Urinary bladder (tissue), 4 donors: ENCODE measurements around the gene PA2G4. TPM values are rescaled to one million over a fixed set of nuclear protein-coding genes. Genes with fewer than 3 reads are reported as not detected.
A peak's percentile ranks its signal among the peaks of the same experiment; 100 is the strongest.
"Not testable (repeated sequence)": the region's sequence is repeated elsewhere in the genome, so short reads cannot be mapped to it uniquely, and the experiment has no call there.

Experiments used
- DNase-seq: peaks from one replicate; pipeline ENCODE4 v3.0.0-alpha.2; 2015; ENCODE audit errors: extremely low spot score
- H3K27ac ChIP-seq: one replicate; pipeline ENCODE4 v1.5.1; 2013; ENCODE audit warnings: low read depth, mild to moderate bottlenecking, moderate library complexity
- H3K36me3 ChIP-seq: one replicate; pipeline ENCODE4 v1.6.1; 2013; ENCODE audit warnings: mild to moderate bottlenecking, moderate library complexity; ENCODE audit not compliant: insufficient read depth
- H3K4me1 ChIP-seq: one replicate; pipeline ENCODE4 v1.6.1; 2013; ENCODE audit warnings: mild to moderate bottlenecking, moderate library complexity; ENCODE audit not compliant: insufficient read depth
- H3K4me3 ChIP-seq: one replicate; pipeline ENCODE4 v1.5.1; 2013; ENCODE audit warnings: low read depth, low read length
- WGBS: extraction: QIAGEN DNeasy Blood & Tissue Kit; methylation state at CpG from one replicate; pipeline ENCODE4 v1.1.7; 2013; 5-methylcytosine and 5-hydroxymethylcytosine counted together
- polyA plus RNA-seq: library from polyadenylated mRNA; stranded (reverse); fragments of 200-250 nt; gene quantifications from one replicate; pipeline ENCODE4 v1.2.3, GENCODE V29; 2013
- total RNA-seq: library from RNA; depleted of rRNA; stranded (reverse); fragments of >200 nt; gene quantifications from one replicate; pipeline ENCODE4 v1.2.3, GENCODE V29; 2014
- donor health status: healthy with polysubstance abuse.
- donor health status: healthy.

PA2G4 gene
- total and polyA plus RNA-seq, 2 donors = 64.6 to 121 TPM

GRCh38 chr12:56105609-56105902 is 1.2 kb downstream of the PA2G4 start:
- no peak for DNase-seq
- no peak overlapping the region for H3K27ac ChIP-seq
- WGBS = 27% methylated on average over 2 of the region's 2 CpGs

GRCh38 chr12:56107242-56107641 is 2.9 kb downstream of the PA2G4 start:
- DNase-seq = no peak
- 92% methylated on average over 3 of the region's 3 CpGs for WGBS
- no peak overlapping the region for H3K27ac ChIP-seq
- H3K4me1 ChIP-seq = no peaks in the 10 kb centered on the region
- H3K36me3 ChIP-seq = peaks cover 13% of the 10 kb centered on the region
- no peak overlapping the region for H3K4me3 ChIP-seq

More at GRCh38 chr12:56105609-56105902, 1.2 kb downstream of the PA2G4 start:
- H3K4me1 ChIP-seq = no peaks in the 10 kb centered on the region
- peak overlapping the region; percentile 72 for H3K4me3 ChIP-seq
- peaks cover 9% of the 10 kb centered on the region for H3K36me3 ChIP-seq

GRCh38 chr12:56110571-56110970 is 6.2 kb downstream of the PA2G4 start:
- H3K36me3 ChIP-seq = peaks cover 16% of the 10 kb centered on the region
- H3K4me1 ChIP-seq = no peaks in the 10 kb centered on the region
- no peak overlapping the region for H3K4me3 ChIP-seq
- H3K27ac ChIP-seq = no peak overlapping the region
- no peak for DNase-seq
- 89% methylated on average over 5 of the region's 5 CpGs for WGBS

GRCh38 chr12:56114084-56114483 is 9.7 kb downstream of the PA2G4 start:
- Histone ChIP-seq H3K36me3 (peaks cover 13% of the 10 kb centered on the region), H3K4me1 (no peaks in the 10 kb centered on the region), H3K4me3 (no peak overlapping the region), H3K27ac (no peak overlapping the region)
- WGBS = 90% methylated on average over 1 of the region's 1 CpG
- DNase-seq = no peak

- H3K4me3 ChIP-seq = peak overlapping the region; percentile 44
- no peaks in the 10 kb centered on the region for H3K4me1 ChIP-seq
- peaks cover 8% of the 10 kb centered on the region for H3K36me3 ChIP-seq
- H3K27ac ChIP-seq = no peak overlapping the region
- DNase-seq = no peak
- WGBS = 33% methylated on average over 10 of the region's 10 CpGs
These were observed 11.0 kb downstream of the PA2G4 start for GRCh38 chr12:56115329-56115728.

GRCh38 chr12:56116267-56117081 is 12.1 kb downstream of the PA2G4 start, which contains the start of gene RPL41:
Gene RPL41, plus strand, starts transcription at chr12:56116633.
- Histone ChIP-seq H3K27ac (peak within 1 kb of the TSS; percentile 98), H3K4me3 (peak within 1 kb of the TSS; percentile 44), H3K36me3 (peaks cover 4% of the 10 kb centered on the region), H3K4me1 (no peaks in the 10 kb centered on the region)
- WGBS = under 1% methylated on average over 34 of the region's 34 CpGs
- peak; percentile 96 for DNase-seq

GRCh38 chr12:56117082-56117706 is 12.8 kb downstream of the PA2G4 start:
- H3K4me1 ChIP-seq, DNase-seq, H3K36me3 ChIP-seq: not testable (repeated sequence)
- peak overlapping the region; percentile 44 for H3K4me3 ChIP-seq
- peak overlapping the region; percentile 98 for H3K27ac ChIP-seq
- WGBS = under 1% methylated on average over 12 of the region's 16 CpGs

- under 1% methylated on average over 61 of the region's 61 CpGs for WGBS
- peak; percentile 96 for DNase-seq
- H3K36me3 ChIP-seq = peaks cover 3% of the 10 kb centered on the region
- no peaks in the 10 kb centered on the region for H3K4me1 ChIP-seq
- H3K4me3 ChIP-seq = peak within 1 kb of the TSS; percentile 44
- H3K27ac ChIP-seq = peak within 1 kb of the TSS; percentile 98
These were observed 13.7 kb downstream of the PA2G4 start, which contains the start of gene ZC3H10 for GRCh38 chr12:56117778-56118687. Gene ZC3H10, plus strand, starts transcription at chr12:56118266. Its CDS starts 2,297 bp downstream, at chr12:56120563.

- 9% methylated on average over 13 of the region's 13 CpGs for WGBS
- peak overlapping the region; percentile 42 for H3K4me3 ChIP-seq
- H3K4me1 ChIP-seq = no peaks in the 10 kb centered on the region
- no peak for DNase-seq
- no peaks in the 10 kb centered on the region for H3K36me3 ChIP-seq
- peak overlapping the region; percentile 66 for H3K27ac ChIP-seq
These were observed 14.5 kb downstream of the PA2G4 start for GRCh38 chr12:56118688-56119357.

GRCh38 chr12:56119361-56119796 is 15.0 kb downstream of the PA2G4 start:
- under 1% methylated on average over 2 of the region's 2 CpGs for WGBS
- no peaks in the 10 kb centered on the region for H3K36me3 ChIP-seq
- no peaks in the 10 kb centered on the region for H3K4me1 ChIP-seq
- H3K27ac ChIP-seq = no peak overlapping the region
- no peak overlapping the region for H3K4me3 ChIP-seq
- peak; percentile 82 for DNase-seq

GRCh38 chr12:56120158-56120846 is 15.9 kb downstream of the PA2G4 start:
- Histone ChIP-seq H3K27ac (no peak overlapping the region), H3K36me3 (no peaks in the 10 kb centered on the region), H3K4me3 (no peak overlapping the region), H3K4me1 (no peaks in the 10 kb centered on the region)
- no peak for DNase-seq
- 87% methylated on average over 17 of the region's 17 CpGs for WGBS

GRCh38 chr12:56121204-56121870 is 17.0 kb downstream of the PA2G4 start:
- DNase-seq = no peak
- H3K27ac ChIP-seq = no peak overlapping the region
- no peaks in the 10 kb centered on the region for H3K4me1 ChIP-seq
- no peak overlapping the region for H3K4me3 ChIP-seq
- 91% methylated on average over 11 of the region's 11 CpGs for WGBS
- no peaks in the 10 kb centered on the region for H3K36me3 ChIP-seq
